CD4-positive, alpha-beta T cell treated with Interleukin-4 for 1 hour (primary cell): ENCODE results near the gene DENND11.
A peak's percentile ranks its signal among the peaks of the same experiment; 100 is the strongest.
"Not testable (repeated sequence)": the region's sequence is repeated elsewhere in the genome, so short reads cannot be mapped to it uniquely, and the experiment has no call there.

Experiments used
- DNase-seq, 2 donors: peaks; one replicate each; pipeline ENCODE4 v3.0.0-alpha.2; 2020 to 2022

The DENND11 gene

DNA sequence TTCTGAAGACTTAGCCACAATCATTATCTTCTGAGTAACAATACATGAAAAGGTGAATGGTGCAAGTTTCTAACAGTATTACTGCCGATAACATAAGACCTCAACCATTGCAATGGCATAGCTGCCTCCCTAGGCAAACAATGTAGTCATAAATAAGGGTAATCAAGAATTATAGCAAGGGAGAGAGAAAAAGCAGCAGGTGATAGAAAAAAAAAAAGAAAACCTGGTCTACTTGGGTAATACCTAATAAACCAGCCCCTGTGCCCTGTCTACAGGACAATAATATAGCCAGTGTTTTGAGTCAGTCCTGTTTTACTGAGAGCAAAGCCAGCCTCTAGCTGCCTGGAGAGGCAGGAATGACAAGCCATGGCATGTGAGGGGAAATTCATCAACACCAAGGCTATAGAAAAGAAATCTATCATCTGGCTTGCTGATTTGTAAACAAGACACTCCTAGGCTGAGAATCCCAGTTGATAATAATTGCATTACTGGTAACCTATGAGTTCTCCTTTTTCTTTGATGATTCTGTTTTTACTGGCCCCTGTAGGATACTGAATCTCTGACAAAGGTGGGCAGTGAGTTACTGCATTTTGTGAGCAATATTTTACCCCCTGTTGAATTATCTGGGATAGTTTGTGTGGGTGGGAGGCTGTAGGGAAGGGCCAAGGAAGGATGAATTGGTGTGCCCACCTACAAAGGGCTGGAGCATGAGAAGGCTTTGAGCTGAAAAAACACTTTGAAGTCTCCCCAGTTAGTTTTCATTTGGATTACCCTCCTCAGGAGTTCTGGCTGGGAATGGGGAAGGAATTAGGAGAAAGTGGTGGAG, 4.5 kb upstream of the DENND11 start:
- DNase-seq, result no peak

DNA sequence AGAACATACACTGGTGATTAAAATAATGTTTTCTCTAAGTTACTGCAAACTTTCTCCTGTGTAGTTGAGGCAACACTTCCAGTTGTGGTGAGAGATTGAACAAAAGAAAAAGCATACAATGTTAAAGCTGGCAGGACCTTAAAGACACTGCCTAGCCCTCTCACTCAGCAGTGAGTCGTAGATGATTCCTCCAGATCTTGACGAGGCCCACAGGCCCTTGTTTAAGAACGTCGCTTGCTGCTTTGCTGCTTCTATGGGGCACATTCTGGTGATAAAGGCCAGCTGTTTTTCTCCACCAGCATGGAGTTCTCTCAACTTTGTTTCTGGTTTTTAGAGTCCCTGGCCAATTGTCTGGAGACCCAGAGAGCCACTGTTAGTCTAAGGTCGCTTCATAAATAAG, 2.8 kb upstream of the DENND11 start:
- no peak for DNase-seq

DNA sequence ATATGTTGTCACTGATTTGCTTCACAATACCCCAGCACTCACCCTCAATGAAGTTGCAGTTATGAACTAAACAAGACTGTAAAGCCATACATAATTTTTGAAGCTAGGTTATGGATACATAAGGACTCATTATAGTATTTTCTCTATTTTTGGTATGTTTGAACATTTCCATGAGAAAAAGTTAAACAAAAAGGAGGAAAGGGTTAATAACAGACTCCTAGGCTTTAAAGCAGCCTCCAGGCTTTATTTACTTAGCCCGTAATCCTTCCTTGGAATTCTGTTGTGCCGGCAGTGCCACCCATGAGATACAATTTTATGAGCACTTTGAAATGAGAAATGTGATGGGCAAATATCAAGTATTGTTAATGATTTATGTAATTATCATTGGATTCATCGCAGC, 2.1 kb upstream of the DENND11 start:
- DNase-seq, result no peak

DNA sequence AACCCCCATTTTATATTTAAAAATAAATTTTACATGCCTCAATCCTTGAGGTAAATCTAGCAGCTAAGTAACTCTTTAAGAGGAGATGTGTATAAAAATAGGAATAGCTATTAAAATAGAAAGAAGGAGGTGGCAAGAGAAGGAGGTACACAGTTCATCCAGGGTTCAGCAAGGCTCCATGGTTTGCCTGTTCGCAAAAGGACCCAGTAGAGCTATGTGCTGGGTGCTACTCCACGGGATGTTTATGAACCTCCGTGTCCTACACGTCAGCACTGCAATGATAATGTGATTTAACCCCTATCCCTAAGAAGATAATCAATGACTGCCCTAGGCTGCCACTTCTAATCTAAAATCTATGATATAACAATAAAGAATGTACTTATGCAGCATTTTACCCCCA, 926 bp upstream of the DENND11 start:
- DNase-seq, result no peak

DNA sequence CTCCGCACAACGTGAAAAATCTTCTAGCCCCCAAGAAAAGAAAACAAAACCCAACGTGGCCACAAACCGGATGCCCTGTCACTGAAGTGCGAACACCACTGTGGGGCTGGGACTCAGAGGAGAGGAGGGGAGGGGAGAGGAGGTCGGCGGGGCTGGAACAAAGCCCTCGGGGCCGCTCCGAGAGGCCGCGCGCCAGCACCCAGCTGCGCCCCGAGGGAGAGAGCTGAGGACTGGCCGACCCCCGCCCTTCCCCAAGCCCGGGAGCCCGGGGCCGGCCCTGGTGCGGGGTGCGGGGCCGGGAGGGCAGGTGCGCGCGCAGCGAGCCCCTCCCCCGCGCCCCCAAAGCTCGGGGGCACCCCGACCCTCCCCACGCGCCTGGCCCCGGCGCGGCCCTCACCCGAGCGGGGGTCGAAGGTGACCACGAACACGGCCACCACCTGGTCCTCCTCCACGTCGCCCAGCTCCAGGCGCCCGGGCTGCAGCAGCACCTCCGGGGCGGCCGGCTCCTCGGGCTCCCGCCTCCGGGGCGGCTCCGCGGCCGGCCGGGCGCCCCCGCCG, 398 bp downstream of the DENND11 start:
- DNase-seq, result peak; percentile 78 to 79

DNA sequence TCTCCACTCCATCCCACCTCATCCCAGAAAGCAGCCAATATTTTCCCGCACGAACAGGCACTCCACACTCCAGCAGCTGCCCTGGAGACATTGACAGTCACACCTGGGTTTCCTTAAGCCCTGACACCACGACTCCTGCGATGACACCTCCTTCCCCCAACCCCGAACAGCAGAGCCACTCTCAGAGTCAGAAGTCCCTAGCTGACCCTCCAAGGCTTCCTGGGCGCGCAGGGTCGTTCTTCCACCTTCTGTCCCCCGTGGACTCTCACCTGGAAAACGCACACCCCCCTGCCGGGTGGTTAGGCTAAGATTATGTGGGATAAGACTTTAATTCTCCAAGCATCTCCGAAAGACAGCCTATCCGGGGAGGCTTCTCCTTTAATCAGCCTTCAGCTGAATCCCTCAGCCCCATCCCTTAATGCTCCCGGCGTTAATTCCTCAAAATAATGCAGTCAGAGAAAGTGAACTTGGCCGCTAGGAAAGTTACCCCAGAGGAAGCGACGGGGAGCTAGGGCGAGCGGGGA, 1.1 kb downstream of the DENND11 start:
- DNase-seq, result no peak

DNA sequence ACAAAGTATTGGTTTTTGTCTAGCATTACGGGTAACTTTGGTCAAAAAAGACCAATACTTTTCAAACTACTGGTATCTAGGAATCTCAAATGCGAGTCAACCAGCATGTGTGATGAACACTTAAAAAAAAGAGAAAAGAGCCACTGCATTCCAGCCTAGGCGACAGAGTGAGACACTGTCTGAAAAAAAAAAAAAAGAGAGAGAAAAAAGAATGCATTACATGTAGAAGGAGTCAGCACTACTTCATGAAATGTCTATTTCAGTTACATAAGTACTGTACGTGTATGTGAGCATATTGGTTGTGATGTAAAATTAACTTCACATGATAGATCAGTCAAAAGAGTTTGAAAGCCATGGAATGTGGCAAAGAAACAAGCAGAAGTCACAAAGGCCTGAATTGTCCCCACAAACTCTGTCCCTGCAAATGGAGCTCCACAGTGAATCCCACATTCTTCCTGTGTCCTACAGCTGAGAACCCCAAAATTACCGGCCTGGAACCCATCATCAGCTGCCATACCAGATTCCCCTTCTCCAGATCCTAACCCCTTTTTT, 1.6 kb downstream of the DENND11 start:
- DNase-seq, result no peak

DNA sequence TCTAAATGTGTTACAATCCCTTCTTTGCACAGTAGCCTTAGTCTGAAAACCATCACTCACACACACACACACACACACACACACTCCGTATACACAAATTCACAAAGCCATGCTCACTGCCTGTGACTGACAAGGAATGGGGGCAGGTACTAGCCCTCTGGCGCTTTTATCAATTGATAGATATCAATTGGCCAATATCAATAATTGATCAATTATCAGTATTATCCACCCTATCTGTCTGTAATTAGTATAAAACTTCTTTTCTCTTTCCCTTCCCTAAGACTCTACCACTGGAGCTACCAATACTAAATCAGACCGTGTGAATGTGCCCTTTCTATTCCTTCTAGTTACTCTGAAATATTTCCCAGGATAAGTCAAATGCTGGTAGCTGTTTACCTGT, 2.1 kb downstream of the DENND11 start:
- DNase-seq, result no peak

DNA sequence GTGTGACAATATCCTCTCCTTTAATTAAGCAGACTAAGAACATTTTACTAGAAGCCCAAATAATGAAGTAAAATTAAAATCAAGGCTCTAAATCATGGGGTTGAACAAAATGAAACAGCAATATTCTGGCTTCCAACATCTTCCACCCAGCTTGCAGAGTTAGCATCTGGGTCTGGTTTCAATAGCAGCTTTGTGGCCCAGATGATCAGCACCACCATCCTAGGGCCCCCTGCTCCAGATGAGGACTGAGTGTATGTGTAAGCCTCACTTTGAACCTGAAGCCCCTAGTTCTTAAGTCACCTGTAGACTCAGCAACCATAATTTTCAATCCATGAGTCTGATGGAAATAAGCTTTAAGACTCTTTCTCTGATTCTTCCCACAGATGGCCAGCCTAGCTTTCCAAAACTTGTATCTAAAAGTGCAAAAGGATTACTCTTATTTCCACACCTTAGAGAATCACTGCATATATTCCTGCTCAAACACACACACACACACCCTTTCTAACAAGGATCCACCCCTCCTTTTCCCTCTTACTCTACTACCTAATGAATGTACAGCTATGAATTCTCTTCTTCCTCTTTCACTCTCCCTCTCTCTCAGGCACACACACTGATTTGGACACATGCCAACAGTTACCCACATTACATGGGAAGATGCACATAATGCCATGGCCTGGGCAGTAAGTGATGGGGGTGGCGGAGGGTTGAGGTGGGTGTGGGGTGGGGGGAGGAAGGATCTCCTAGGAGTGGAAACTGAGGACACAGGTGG, 3.5 kb downstream of the DENND11 start:
- no peak for DNase-seq

DNA sequence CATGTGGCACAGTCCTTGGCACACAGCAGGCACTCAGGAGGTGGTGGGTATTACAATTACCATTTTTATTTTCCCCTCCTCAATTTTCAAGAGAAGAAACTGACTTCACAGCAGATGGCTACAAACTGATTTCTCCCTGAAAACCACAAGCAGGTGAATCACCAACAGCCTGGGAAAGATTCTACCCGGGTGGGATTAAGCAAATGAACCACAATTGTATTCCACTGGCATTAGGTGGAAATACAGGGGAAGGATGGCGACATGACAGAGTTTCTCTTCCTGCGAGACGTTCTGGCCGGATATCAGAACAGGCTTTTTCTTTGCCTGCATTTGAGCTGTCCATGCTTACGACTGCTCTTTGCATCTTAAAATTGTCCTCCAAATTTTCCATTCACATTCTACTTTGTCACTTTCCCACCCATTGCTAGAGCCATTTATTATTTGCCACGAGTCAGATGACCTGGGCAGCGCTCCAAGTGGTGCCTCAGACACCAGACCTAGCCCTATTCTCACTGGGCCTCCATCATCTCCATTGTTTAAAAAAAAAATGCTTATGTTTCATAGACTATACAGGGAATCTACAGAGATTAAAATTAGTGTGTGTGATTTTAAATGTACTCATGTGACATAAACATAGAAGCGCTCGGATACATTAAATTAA, 4.6 kb downstream of the DENND11 start:
- DNase-seq, result no peak

DNA sequence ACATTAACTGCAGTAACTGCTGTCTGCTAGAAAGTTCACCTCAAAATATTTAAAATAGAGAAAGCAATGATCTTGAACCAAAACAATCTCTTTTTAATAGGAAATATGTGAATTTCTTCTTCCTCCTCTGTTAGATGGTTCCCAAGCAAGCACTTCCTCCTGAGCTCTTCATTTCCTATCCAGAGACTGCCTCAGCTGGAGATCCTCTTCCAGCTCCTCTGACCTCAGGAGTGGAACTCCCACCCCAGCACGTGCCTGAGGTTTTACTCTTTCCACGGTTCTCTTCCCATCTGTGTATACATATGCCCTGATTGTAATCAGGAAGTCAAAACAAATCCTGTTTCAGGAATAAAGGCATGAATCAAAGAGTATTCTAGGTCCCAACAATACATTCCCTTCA, 5.6 kb downstream of the DENND11 start:
- DNase-seq, result no peak

DNA sequence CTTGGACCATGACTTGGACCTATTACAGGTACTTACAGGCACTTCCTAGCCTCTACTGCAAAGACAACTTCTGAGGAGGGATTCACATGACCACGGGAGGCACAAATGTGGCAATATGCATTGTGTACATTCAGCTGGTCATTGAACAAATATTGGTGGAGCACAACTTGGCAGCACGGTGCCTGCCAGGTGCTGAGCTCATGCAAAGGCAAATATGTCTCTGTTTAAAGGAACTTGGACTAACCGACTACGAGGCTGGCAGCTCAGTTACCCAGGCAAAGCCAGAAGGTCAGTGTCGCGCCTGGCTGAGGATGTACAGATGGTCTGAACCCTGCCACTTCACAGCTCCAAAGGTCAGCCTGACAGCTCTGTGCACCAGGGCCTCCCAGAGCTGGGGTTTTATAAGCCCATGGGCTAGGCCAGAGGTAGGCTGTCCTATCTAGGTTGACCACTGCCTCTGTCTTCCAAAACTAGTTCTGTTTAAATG, 6.1 kb downstream of the DENND11 start:
- no peak for DNase-seq

DNA sequence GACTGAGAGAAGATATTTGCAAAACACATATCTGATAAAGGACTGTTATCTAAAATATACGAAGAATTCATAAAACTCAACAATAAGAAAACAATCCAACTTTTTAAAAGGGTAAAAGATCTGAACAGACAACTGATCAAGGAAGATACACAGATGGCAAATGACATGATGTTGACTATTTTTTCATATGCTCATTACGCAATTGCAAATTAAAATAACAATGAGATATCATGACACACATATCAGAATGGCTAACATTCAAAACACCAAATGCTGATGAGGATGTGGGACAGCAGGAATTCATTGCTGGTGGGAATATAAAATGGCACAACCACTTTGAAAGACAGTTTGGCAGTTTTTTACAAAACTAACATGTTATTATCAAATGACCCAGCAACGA, 8.9 kb downstream of the DENND11 start:
- no peak for DNase-seq

DNA sequence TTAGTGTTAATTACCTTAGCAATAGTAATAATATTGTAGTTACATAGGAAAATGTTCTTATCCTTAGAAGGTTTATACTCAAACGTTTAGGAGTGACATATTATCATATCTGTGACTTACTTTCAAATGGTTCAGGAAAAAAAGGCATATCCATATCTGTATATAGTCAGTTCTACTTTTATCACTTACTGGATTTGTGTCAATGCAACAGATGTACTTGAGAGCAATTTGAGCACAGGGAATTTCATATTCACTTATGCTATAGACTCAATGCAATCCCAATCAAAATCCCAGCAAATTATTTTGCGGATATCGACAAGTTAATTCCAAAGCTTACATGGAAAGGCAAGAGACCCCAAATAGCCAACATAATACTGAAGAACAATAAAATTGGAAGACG, 10.0 kb downstream of the DENND11 start:
- DNase-seq, result no peak

DNA sequence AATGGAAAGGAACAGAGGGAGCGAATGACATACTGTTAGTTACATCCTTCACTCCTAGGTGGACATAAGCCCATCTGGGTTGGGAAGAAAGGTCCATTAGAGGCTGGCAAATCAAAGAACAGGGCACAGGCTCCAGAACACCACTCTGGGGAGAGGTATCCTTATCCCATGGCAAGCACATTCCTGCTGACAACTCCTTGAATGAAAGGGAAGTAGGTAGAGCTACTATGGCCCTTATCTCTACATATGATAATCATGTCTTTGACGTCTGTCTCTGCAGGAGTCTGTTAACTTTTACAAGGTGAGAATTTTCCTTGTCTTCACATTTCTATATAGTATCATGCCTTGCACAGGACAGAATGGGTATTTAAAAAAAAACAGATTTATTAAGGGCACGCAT, 10.4 kb downstream of the DENND11 start:
- DNase-seq, result no peak

DNA sequence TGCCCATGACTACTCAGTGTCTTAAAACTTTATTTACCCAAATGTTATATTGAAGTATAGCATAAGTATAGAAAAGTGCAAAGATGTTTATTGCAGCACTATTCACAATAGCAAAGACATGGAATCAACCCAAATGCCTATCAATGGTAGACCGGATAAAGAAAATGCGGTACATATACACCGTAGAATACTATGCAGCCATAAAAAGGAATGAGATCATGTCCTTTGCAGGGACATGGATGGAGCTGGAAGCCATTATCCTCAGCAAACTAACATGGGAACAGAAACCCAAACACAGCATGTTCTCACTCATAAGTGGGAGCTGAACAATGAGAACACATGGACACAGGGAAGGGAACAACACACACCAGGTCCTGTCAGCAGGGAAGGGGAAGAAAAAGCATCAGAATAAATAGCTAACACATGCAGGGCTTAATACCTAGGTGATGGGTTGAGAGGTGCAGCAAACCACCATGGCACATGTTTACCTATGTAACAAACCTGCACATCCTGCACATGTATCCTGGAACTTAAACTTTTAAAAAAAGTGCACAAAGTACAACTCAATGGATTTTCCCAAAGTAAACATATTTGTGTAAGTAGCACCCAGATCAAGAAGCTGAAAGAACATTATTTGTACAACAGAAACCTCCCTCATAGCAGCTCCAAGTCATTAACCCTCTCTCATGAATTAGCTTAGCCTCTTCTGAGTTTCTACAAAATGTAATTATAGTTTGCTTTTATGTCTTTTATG, 12.7 kb downstream of the DENND11 start:
- DNase-seq, result not testable (repeated sequence)

DNA sequence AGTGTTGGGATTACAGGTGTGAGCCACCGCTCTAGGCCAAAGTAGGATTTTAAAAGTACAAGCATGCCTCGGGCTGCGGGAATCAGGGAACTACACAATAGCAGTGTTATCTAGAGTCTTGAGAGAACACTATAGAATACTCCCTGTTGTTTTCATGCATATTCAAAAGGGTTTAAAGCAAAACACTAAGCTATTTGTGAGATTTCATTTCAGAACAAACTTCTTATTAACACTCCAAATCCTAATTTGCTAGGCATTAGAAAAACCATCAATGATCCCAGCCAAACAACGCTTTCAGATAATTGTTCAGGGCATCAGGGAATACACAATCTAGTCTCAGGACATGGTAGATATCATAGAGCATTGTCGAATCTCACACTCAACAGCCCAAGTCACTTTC, 13.9 kb downstream of the DENND11 start:
- DNase-seq, result no peak

DNA sequence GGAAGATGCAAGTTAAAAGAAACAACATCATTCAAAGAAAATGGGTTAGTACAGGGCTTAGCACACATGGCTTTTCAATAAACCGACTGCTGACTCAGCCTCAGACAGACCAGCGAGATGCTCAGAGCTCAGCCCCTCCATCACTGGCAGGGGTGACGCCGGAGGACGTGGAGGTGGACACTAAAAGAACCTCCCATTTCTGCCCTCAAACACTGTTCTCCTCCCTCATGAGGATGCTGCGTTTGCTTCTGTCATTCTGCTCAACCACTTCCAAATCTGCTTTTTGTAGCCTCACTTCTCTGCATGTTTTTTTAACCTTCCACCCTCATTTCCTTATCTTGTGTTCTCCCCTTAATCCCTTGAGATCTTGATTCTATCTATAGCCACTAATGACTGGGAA, 15.3 kb downstream of the DENND11 start:
- DNase-seq, result no peak

DNA sequence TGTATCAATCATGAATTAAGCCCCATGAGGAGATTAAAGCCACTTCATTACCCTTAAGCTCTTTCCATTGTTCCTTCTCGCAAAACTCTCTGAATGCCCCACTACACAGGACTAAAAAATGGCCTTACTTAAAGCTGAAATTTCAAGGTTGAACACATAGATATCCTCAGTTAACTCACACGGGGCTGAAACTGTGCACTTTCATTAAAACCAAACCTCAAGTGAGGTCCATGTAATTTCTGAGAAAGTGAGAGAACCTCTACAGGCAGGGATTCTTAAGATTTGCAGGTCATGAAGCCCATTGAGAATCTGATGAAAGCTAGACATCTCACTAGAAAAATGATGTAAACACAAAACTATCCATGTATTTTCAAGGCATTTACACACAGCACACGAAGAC, 15.9 kb downstream of the DENND11 start:
- no peak for DNase-seq

DNA sequence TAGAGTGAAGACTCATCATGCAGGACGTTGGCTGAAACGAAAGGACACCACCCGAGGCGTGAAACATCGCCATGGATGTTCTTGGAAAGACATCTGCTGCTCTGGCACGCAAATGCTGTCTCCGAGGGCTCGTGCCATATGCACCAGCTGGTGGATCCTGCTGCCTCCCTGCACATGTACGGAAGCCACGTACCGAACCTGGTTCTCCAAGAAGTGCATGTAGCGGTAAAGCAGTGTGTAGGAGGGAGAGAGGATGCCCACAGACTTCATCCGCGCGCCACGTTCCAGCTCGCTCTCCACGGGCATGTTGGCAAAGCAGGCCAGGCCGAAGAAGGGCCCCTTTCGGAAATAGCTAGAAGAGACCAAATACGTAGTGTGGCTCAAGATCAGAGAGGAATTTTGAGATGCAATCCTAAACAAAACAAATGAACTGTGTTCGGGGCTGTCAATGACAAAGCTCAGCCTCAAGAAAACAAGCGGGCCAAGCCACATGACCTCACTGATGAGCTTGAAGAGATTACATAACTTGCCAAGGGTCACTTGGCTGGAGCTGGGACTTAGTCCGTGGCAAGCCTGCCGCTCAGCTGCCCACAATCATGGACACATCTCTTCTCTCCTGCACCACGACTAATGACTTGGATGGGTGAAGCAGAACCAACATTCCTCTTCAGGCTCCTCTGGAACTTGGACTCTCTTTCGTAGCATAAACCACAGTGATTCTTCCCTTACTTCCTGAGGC, 16.5 kb downstream of the DENND11 start:
- DNase-seq, result no peak

DNA sequence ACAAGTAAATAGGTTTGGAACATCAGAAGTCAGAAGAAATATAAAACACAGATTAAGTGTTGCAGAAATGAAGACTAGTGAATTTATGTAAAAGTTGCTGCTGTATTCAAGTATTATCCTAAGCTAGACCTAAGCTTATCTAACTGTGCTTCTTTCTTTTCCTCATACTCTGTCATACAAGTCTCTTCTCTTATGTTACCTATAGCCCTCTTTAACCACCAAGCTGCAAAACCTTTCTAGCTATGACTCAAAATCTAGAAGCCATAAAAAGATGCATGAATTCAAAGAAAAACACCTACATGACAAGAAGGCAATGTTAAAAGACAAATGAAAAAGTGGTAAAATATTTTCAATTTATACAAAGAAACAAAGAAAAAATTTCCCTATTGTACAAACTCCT, 23.0 kb downstream of the DENND11 start:
- no peak for DNase-seq
